Measurements from ENCODE around the gene WWC2.

Gene WWC2

GRCh38 chr4:183329954-183330742 is 231.1 kb downstream of the WWC2 start:
- no peak for DNase-seq (ENCODE audit: low read depth in 2 of 2)

DNA sequence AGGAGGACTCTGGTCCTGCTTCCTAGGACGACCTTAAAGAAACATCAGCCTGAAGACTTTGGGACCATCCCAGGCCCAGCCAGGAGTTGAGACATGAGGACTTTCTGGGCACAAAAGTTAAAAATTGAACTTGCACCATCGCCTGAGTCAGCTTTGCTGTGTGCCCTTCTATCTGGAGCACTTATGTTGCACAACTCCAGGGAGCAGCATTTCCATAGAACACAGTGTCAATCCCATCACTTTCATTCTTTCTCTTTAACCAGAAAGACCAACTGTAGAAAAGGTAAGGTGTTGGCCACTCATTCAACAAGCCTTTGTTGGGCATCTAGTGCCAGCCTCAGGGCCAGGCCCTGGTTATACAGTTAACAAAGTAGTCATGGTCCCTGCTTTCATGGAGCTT is 231.8 kb downstream of the WWC2 start:
- DNase-seq (ENCODE audit: low read depth in 2 of 2): no peak

DNA sequence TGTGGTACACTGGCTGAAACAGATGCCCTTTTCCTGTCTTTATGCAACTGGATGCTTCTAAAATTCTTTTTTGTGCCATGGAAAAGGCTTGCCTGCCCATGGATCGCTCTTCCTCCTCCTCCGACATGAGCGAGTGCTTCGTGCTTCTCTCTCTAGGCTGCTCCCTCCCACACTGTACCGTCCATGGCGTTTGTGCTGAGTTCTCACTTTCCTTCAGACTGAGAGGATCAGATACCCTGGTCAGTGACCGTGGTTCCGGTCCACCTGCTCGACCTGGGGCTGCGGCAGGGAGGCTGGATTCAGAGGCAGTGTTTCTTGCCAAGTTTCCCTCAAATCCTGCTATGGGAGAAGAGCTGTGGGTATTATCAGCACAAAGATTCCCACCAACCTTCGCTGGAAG is 233.4 kb downstream of the WWC2 start:
- no peak for DNase-seq (ENCODE audit: low read depth in 2 of 2)

DNA sequence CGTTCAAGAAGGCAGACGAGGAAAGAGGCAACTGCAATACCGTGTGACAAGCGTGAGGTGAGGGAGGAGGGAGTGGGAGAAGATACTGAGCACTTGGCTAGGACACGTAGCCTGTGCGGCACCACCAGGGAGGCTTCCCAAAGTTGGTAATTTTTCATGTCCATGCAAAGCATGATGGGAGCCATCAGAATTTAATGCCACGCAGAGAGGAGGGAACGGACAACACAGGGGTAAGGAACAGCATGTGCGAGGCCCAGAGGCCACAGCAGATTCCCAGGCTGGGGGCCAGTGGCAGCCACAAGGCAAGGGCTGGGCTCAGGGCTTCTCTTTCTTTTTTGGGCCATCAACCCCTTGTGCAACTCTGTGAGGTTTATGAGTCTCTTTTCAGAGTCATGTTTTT is 234.1 kb downstream of the WWC2 start:
- no peak for DNase-seq (ENCODE audit: low read depth in 2 of 2)

- DNase-seq (ENCODE audit: low read depth in 2 of 2): no peak
Observed at GRCh38 chr4:183333983-183334382, 234.9 kb downstream of the WWC2 start.

DNA sequence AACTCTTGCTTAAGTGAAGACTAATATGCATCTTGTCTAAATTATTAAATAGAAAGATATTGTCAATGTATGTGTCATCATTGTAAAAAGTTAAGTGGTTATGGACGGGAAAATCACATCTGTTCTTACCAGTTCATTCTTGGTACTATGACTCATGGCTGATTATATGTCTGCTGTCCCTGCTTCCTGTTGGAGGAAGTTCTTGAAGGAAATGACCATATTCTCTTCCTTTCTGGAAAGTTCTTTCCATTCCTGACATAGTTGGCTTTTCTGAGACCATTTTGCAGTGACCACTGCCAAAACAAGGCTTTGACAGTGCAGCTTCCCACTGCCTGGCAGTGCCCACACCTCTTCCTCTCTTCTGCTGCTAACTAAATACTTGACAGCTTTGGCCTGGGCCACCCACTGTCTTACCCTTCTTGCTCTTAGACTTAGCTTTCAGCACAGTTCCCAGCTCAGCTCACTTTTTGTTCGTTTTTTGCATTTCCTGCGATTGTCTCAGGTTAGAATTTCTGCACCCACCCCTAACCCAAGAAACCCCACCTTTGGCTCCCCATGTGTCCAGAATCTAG is 236.4 kb downstream of the WWC2 start:
- DNase-seq (ENCODE audit: low read depth in 2 of 2): no peak

GRCh38 chr4:183337349-183337748 is 238.3 kb downstream of the WWC2 start:
- DNase-seq (ENCODE audit: low read depth in 2 of 2): no peak

GRCh38 chr4:183337833-183338232 is 238.8 kb downstream of the WWC2 start:
- no peak for DNase-seq (ENCODE audit: low read depth in 2 of 2)

DNA sequence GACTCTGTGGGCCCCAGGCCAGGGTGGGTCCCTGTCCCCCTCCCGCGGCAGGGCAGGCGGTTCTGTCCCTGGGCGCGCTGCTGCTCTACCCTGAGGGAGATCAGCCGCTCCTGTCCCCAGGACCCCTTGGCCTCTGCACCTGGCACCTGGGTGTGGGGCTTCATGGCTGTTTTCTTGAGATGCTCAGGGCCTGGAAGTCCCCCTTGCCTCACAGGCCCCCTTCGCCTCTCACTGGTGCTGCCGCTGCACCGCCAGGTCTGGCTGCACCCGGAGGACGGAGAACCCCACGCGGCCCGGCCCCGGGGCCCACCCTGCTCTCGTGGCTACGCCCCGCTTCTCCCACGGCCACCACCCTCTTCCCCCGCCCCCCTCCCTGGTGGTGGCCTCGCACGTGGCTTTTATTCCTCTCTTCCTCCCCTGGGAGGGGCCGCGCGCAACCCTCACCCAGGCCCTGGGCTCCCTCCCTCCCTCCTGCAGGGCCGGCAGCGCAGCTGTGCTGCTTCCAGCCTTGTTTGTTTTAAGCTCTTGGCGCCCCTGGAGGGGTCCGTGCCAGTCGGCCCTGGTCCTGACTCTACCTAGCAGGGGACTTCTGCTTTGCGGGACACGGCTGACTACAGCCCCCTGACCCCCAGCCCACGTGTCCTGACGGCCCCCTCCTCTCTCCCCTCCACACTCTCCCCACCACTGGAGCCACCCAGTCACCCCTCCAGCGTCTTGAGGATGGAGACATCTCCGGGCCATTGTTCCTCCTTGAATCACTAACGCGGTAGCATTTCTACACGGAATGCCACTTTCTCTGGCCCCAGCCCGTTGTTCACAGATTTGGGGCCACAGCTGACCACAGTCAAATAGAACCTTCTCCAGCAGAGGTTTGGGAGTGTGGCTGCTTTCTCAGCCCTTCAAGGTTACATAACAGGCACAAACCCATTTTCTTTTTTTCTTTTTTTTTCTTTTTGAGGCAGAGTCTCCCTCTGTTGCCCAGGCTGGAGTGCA is 243.8 kb downstream of the WWC2 start:
- no peak for DNase-seq (ENCODE audit: low read depth in 2 of 2)

- DNase-seq (ENCODE audit: low read depth in 2 of 2): no peak
Observed at GRCh38 chr4:183343730-183344129, 244.7 kb downstream of the WWC2 start.

GRCh38 chr4:183344523-183345255 is 245.6 kb downstream of the WWC2 start:
- DNase-seq (ENCODE audit: low read depth in 2 of 2): no peak

GRCh38 chr4:183345261-183345660 is 246.2 kb downstream of the WWC2 start:
- DNase-seq (ENCODE audit: low read depth in 2 of 2): no peak

- no peak for DNase-seq (ENCODE audit: low read depth in 2 of 2)
Observed at GRCh38 chr4:183347146-183347545, 248.1 kb downstream of the WWC2 start.

DNA sequence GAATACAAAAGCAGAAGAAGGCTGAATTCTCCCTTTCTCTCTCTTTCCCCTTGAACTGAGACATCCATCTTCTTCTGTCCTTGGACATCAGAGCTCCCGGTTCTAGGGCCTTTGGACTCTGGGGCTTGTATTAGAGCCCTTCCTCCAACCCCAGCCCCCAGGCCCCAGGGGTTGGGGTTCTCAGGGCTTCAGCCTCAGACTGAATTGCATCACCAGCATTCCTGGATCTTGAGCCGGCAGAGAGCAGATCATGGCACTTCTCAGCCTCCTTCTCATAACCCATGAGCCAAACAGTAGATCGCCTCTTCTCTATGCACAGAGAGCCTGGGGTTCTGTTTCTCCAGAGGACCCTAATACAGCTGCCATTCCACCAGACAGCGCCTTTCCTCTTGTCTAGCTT is 248.5 kb downstream of the WWC2 start:
- no peak for DNase-seq (ENCODE audit: low read depth in 2 of 2)

DNA sequence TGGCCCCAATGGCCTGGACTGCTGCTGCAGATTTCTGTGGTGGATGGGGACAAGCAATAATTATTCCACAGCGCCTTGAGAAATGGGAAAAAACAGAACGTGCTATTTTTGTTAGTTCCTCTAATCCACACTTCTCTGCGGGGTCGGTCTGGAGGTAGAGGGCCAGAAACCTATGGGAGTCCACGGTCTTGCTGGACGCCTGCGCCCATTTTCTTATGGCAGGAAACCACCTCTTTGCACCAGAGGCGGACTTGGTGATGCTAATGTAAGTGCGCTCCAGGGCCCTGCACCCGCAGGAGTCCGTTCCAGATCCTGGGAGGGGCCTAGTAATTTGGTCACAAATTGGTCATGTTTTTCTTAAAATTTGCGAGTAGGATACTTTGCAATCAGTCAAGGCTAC is 249.1 kb downstream of the WWC2 start:
- no peak for DNase-seq (ENCODE audit: low read depth in 2 of 2)

- peak in 1 of 2 donors; percentile 28 for DNase-seq (ENCODE audit: low read depth in 2 of 2)
Observed at GRCh38 chr4:183348706-183349659, 249.9 kb downstream of the WWC2 start.

- DNase-seq (ENCODE audit: low read depth in 2 of 2): no peak
Observed at GRCh38 chr4:183349673-183350072, 250.6 kb downstream of the WWC2 start.

DNA sequence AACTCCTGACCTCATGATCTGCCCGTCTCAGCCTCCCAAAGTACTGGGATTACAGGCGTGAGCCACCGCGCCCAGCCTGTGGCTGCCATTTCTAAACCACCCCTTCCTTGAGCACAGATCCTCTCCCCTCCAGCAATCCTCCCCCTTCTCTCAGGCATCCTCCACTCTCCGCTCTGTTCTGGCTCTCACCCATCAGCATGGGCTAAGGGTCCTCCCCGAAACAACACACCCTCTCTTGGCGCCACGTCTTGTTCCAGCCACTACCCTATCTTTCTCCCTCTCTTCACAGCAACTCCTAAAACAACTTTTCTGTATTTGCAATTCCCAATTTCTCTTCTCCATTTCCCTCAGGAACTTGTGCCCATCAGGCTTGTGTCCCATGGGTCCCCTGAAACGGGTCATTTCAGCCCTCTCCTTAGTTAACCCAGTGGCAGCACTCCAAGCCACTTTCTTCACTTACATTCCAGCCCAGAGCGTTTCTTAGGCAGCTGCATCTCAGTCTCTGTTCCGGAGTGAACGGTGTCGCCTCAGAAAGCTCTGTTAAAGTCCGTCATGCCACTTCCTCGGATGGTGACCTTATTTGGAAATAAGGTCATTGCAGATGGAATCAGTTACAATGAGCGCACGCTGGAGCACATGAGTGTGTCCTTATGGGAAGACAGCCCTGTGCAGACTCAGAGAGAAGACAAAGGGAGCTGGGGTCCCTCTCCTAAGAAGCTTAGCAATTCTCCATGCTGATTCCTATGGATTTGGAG is 251.4 kb downstream of the WWC2 start:
- DNase-seq (ENCODE audit: low read depth in 2 of 2): no peak

DNA sequence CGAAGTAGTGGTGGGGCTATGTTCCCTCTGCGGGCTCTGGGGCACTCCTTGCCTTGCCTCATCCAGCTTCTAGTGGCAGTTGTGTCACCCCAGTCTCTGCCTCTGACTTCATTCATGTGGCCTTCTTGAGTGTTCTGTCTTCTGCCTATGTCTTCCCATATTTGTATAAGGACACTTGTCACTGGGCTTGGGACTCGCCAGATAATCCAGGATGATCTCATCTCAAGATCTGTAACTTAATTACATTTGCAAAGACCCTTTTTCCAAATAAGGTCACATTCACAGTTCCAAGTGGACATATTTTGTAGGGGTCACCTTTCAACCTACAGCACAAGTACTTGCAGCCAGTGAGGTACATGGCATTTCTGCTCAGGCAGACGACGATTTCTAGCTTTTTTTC is 253.5 kb downstream of the WWC2 start:
- DNase-seq (ENCODE audit: low read depth in 2 of 2): no peak

- no peak for DNase-seq (ENCODE audit: low read depth in 2 of 2)
Observed at GRCh38 chr4:183353557-183353956, 254.5 kb downstream of the WWC2 start.
